ENCODE data around the gene UPK3A. TPM values are rescaled to one million over a fixed set of nuclear protein-coding genes. Genes with fewer than 3 reads are reported as not detected.

The UPK3A gene
- total and polyA plus RNA-seq, 10 of the 15 experiments (the other 5 are each of a cell fraction or from before 2014, with no cell fraction given) = not detected

- H3K9me3 ChIP-seq (replicated peaks; ENCODE audit: control insufficient read depth, insufficient read depth, low read length) = no peaks in the 10 kb centered on the region
- H3K36me3 ChIP-seq (ENCODE audit: control insufficient read depth in 2 of 2, insufficient read depth in 2 of 2, low read length in 1 of 2) = peaks cover 5 to 17% of the 10 kb centered on the region in 2 experiments; a peak in 3 of 4 replicates
- FAIRE-seq (no peak), ATAC-seq (no peak), DNase-seq (ENCODE audit: low read depth, low spot score) (no peak)
- H4K20me1 ChIP-seq (ENCODE audit: control insufficient read depth, insufficient read depth) = no peaks in the 10 kb centered on the region
- CTCF ChIA-PET = no interaction called here
- BruUV-seq (replicated peaks) = no TSS peak
- SMC1A ChIA-PET (ENCODE audit: uncharacterized antibody, unreplicated experiment) = no interaction called here
- H2AFZ ChIP-seq (ENCODE audit: control insufficient read depth, low read depth, low read length) = no peak overlapping the region
- in situ Hi-C loops (cut with MboI) = no loop called here
- 100% methylated on average over 12 of the region's 12 CpGs for WGBS (ENCODE audit: insufficient coverage, insufficient replicate concordance, low lambda C conversion rate, missing lambda C conversion rate)
- H3K4me3 ChIP-seq = no peak overlapping the region
- RAD21 ChIA-PET (ENCODE audit: unreplicated experiment) = no interaction called here
- H3K4me2 ChIP-seq (ENCODE audit: control insufficient read depth, insufficient read depth) = no peak overlapping the region
- H3K27ac ChIP-seq (ENCODE audit: control insufficient read depth, insufficient read depth) = no peak overlapping the region
- POLR2A ChIA-PET = no interaction called here
- no peaks in the 10 kb centered on the region; the same call in 1 of the 2 replicates for H3K79me2 ChIP-seq (ENCODE audit: control insufficient read depth, insufficient read depth, low read length)
- no peaks in the 10 kb centered on the region for H3K4me1 ChIP-seq (ENCODE audit: control insufficient read depth, insufficient read depth, low read length)
- intact Hi-C loops (cut with micrococcal nuclease; ENCODE audit: unreplicated experiment) = no loop called here
- no peaks in the 10 kb centered on the region for H3K27me3 ChIP-seq (replicated peaks in 1 of 2; ENCODE audit: control insufficient read depth in 2 of 2, insufficient read depth in 2 of 2, low read length in 1 of 2)
- no peak overlapping the region for H3K9ac ChIP-seq (ENCODE audit: control insufficient read depth, insufficient read depth, low read length)
- TF ChIP-seq SP1 (IDR thresholded peaks at IDR 0.05; ENCODE audit: low read depth, low read length) (no peak), CREB1 (IDR thresholded peaks at IDR 0.05; ENCODE audit: low read depth) (no peak), ZBTB40 (IDR thresholded peaks at IDR 0.05; ENCODE audit: borderline replicate concordance) (no peak), PAX8 (IDR thresholded peaks at IDR 0.05) (no peak), BCLAF1 (IDR thresholded peaks at IDR 0.05) (no peak), MTA2 (IDR thresholded peaks at IDR 0.05; ENCODE audit: low read depth) (no peak), SMAD1 (IDR thresholded peaks at IDR 0.05; ENCODE audit: low read depth, partially characterized antibody) (no peak), E4F1 (IDR thresholded peaks at IDR 0.05; ENCODE audit: borderline replicate concordance, partially characterized antibody) (no peak), STAT1 (conservative IDR thresholded peaks at IDR 0.05) (no peak), IRF4 (IDR thresholded peaks at IDR 0.05; ENCODE audit: low read depth, low read length) (no peak), ZNF622 (IDR thresholded peaks at IDR 0.05) (no peak), HDGF (IDR thresholded peaks at IDR 0.05) (no peak)
Measured at GRCh38 chr22:45329530-45329936, 44.8 kb downstream of the UPK3A start.
